Superior temporal gyrus (tissue), 1 donor: Measurements from ENCODE around the gene GZMB.
"Not testable (repeated sequence)": the region's sequence is repeated elsewhere in the genome, so short reads cannot be mapped to it uniquely, and the experiment has no call there.

Experiments used
- DNase-seq: peaks from one replicate; pipeline ENCODE4 v3.0.0-alpha.2; 2016; ENCODE audit errors: extremely low spot score

GZMB gene

DNA sequence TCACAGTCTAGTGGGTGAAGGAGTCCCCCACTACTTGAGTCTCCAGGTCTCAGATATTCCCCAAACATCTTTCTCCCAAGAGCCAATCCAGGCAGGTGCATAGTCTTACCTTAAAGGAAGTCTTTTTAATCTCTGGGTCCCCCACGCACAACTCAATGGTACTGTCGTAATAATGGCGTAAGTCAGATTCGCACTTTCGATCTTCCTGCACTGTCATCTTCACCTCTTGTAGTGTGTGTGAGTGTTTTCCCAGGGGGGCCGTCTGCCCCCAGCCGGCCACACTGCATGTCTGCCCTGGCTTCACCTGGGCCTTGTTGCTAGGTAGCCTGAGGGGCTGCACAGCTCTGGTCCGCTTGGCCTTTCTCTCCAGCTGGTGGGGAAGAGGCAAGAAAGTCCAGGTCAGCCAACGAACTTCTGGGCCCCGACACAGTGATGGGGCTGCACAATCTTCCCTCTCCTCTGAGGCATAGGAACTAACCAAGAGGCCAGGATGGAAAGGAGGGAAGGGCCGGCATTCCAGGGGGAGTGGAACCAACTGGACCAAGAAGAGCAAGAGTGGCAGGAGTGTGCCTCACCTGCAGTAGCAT is 2.1 kb downstream of the GZMB start:
- DNase-seq = no peak

- DNase-seq = peak; percentile 25
These were observed 3.0 kb downstream of the GZMB start for GRCh38 chr14:24630872-24631477.

GRCh38 chr14:24630087-24630871 is 3.7 kb downstream of the GZMB start:
- DNase-seq = no peak

- no peak for DNase-seq
These were observed 4.5 kb downstream of the GZMB start for GRCh38 chr14:24629521-24629920.

GRCh38 chr14:24613747-24614146 is 20.2 kb downstream of the GZMB start:
- DNase-seq = no peak

DNA sequence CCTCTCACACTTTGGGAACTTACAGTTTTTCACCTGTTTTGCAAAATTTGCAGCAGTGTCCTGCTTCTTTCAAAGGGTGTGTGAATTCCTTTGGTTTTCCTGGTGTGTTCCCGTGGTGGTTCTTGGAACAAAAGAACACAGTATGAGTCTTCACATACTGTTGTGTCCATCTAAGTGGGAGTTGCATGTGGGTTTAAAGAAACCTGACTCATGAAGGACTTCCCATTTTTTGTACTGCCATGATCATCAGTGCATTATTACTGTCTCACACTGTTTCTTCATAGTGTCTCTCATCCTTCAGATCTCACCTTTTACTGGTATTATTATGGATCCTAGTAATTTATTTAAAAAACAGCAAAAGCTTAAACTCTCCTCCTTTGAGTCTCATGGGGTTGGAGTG is 20.7 kb downstream of the GZMB start:
- DNase-seq = no peak

DNA sequence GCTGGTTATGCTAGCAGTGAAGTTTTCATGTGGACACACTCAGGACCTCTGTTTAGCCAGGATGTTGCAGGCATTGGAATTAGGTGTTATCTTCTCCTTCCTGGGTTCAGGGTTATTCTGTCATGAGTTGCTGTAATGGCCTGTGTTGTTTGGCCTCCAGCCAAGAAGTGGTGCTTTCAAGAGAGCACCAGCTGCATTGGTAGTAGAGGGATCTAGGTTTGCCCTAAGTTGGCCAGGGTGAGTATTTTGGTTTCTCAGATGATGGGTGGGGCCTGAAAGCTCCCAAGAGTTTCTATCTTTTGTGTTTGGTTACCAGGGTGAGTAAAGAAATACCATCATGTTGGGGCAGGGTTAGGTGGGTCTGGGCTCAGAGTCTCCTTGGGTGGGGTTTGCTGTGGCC is 21.8 kb downstream of the GZMB start:
- DNase-seq = no peak

DNA sequence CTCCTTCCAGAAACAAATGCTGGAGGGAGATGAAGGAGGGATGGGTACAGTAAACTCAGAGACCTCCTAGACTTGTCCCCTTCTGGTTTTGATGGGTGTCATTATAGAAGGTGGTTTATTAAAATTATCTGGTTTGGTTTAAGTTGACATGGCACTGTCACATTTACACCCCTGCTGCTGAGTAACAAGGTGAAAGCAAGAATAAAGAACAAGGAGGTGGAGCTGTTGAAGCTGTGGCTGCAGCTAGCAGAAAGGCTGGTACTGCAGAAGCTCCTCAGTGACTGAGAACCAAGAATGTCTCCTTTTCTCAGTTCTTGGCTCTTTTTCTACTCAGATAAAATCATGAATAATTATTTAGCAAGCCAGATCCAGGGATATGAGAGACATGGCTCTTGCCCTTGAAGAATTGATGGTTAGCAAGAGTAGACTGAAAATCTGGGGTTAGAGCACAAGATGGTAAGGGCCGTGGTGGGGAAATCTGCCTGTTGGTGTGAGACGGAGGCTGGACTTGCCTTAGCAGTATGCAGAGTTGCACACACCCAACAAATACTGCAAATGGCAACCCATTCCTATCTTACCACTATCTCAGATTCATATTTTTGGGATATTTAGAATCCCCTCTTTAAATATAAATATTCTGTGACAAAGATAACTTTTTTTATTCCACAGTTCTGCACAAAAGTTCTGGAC is 24.2 kb downstream of the GZMB start, which contains the start of gene GZMH:
TSS of gene GZMH (minus strand) at position 31 of the 690 bp plus-strand sequence. CDS start 72 bp downstream, outside the sequence.
- DNase-seq = no peak

- no peak for DNase-seq
These were observed 26.1 kb downstream of the GZMB start for GRCh38 chr14:24607635-24608514.

DNA sequence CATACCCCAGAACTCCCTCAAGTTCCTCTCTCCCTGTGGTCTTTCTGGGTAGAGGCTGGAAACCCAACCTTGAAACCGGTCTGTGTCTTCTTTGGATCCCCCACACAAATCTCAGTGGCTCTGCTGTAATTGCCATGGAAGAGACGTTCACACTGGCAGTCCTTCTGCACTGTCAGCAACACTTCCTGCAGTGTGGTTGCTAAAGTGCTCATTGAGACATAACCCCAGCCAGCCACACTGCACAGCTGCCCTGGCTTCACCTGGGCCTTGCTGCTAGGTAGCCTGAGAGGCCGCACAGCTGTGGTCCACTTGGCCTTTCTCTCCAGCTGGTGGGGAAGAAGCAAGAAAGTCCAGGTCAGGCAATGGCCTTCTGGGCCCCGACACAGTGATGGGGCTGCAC is 26.9 kb downstream of the GZMB start:
- no peak for DNase-seq

- DNase-seq = no peak
These were observed 27.7 kb downstream of the GZMB start for GRCh38 chr14:24606297-24606696.

DNA sequence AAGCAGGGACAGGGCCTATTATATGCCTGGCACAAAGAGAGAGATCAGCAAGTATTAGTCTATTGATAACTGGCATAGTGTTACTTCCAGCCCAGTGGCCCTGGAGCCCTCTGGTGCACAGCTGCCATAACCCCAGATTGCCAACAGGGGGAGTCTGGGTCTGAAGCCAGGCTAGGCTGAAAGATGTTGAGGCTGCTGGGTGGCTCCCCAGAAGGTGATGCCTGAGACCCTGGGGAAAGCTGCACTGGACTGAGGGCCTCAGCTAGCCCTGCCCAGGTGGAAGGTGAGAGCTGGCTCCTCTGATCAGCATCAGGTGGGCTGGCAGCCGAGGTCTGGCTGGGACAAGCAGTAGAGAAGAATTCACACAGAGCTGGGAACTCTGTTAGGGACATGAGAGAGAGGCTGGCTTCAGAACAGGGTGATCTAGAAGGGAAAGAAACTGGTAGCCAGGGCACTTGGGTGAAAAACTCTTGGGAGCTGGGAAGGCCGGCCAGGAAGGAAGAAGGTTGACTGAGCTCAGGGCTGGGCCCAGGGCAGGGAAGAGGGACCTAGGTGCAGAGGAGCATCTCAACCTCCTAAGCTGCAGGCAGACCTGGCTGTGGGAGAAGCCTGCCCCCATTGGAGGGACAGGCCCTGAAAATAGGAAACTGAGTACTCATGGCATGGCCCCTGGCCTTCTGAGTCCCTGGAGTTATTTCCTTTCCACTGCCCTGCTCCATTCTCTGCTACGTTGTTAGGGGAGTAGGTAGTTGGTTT is 28.4 kb downstream of the GZMB start:
- DNase-seq = no peak

DNA sequence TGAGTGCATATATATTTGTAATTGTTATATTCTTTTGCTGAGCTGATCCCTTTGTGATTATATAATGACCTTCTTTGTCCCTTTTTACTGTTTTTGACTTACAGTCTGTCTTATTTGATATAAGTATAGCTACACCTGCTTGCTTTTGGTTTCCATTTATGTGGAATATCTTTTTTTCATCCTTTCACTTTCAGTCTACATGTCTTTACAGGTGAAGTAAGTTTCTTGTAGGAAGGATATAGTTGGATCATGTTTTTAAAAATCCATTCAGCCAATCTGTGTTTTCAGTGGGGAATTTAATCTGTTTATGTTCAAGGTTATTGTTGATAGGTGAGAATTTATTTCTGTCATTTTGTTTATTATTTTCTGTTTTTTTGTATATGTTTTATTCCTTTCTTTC is 36.6 kb downstream of the GZMB start:
- DNase-seq = no peak

- no peak for DNase-seq
These were observed 38.7 kb downstream of the GZMB start for GRCh38 chr14:24595073-24595808.

DNA sequence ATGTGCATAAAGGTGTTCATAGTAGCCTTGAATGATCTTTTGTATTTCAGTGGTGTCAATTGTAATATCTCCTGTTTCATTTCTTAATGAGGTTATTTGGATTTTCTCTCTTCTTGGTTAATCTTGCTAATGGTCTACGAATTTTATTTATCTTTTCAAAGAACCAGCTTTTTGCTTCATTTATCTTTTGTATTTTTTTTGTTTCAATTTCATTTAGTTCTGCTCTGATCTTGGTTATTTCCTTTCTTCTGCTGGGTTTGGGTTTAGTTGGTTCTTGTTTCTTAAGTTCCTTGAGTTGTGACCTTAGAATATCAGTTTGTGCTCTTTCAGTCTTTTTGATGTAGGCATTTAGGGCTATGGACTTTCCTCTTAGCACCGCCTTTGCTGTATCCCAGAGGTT is 43.0 kb downstream of the GZMB start:
- not testable (repeated sequence) for DNase-seq

DNA sequence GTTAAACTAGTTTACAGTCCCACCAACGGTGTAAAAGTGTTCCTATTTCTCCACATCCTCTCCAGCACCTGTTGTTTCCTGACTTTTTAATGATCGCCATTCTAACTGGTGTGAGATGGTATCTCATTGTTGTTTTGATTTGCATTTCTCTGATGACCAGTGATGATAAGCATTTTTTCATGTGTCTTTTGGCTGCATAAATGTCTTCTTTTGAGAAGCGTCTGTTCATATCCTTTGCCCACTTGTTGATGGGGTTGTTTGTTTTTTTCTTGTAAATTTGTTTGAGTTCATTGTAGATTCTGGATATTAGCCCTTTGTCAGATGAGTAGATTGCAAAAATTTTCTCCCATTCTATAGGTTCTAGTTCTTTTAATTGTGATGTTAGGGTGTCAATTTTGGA is 49.6 kb downstream of the GZMB start:
- DNase-seq = not testable (repeated sequence)
